A673 (cell line): Measurements from ENCODE around the gene CLEC1B. TPM values are rescaled to one million over a fixed set of nuclear protein-coding genes. Genes with fewer than 3 reads are reported as not detected.

Source experiments
- BruUV-seq: library from RNA; stranded (reverse); fragments of 400-500 nt; replicated peaks from 2 replicates; lab custom pipeline; 2021; lab: Mats Ljungman, UMichigan
- CTCF ChIA-PET: fragments of 300-600 bp; sonication (Branson Sonifier 250); formaldehyde crosslinking; loops from one replicate; lab custom pipeline; 2022; ENCODE audit warnings: antibody characterized with exemption; lab: Charles Lee
- POLR2A ChIA-PET: fragments of 300-600 bp; sonication (Branson Sonifier 250); formaldehyde crosslinking; loops from one replicate; lab custom pipeline; 2022; ENCODE audit warnings: antibody characterized with exemption; ENCODE audit not compliant: low non-redundant PET; lab: Charles Lee
- DNase-seq: peaks from one replicate; pipeline ENCODE4 v3.0.0-alpha.2; 2015; ENCODE audit warnings: low spot score
- H3K27ac ChIP-seq: fragments of 200-600 bp; sonication (generic); 2 replicates; pipeline ENCODE4 v1.5.1; 2016; ENCODE audit warnings: mixed run types, low read depth, mild to moderate bottlenecking, mixed read lengths, antibody characterized with exemption, low read length; ENCODE audit not compliant: poor library complexity, severe bottlenecking
- H3K27me3 ChIP-seq: fragments of 200-600 bp; sonication (generic); replicated peaks from 2 replicates; pipeline ENCODE4 v1.6.1; 2017; ENCODE audit warnings: mixed run types, low read depth, mild to moderate bottlenecking, mixed read lengths, antibody characterized with exemption, low read length; ENCODE audit not compliant: insufficient read depth, poor library complexity
- H3K36me3 ChIP-seq: fragments of 200-600 bp; sonication (generic); 2 replicates; pipeline ENCODE4 v1.6.1; 2016; ENCODE audit warnings: mixed run types, mild to moderate bottlenecking, mixed read lengths, antibody characterized with exemption, low read length; ENCODE audit not compliant: insufficient read depth, poor library complexity, severe bottlenecking
- H3K4me1 ChIP-seq: fragments of 200-600 bp; sonication (generic); 2 replicates; pipeline ENCODE4 v1.6.1; 2017; ENCODE audit warnings: mixed run types, mild to moderate bottlenecking, mixed read lengths, antibody characterized with exemption, low read length; ENCODE audit not compliant: insufficient read depth, poor library complexity, severe bottlenecking
- H3K4me3 ChIP-seq: fragments of 200-600 bp; sonication (generic); 2 replicates; pipeline ENCODE4 v1.5.1; 2016; ENCODE audit warnings: low read depth, mixed run types, mild to moderate bottlenecking, mixed read lengths, low read length; ENCODE audit not compliant: poor library complexity, severe bottlenecking
- H3K9me3 ChIP-seq: fragments of 200-600 bp; sonication (generic); 2 replicates; pipeline ENCODE4 v1.6.1; 2016; ENCODE audit warnings: mixed run types, low read depth, mild to moderate bottlenecking, mixed read lengths, antibody characterized with exemption, low read length; ENCODE audit not compliant: poor library complexity, severe bottlenecking
- CTCF ChIP-seq: fragments of 300-800, 200-600 bp; sonication (generic); conservative IDR thresholded peaks from 2 replicates; pipeline ENCODE4 v1.5.1; 2017; ENCODE audit warnings: low read depth, mild to moderate bottlenecking, antibody characterized with exemption, low read length, moderate library complexity, mixed read lengths
- EZH2 ChIP-seq: fragments of 200-600 bp; sonication (generic); IDR thresholded peaks from 2 replicates; pipeline ENCODE4 v1.6.1; 2017; ENCODE audit warnings: borderline replicate concordance, low read depth, mild to moderate bottlenecking, mixed read lengths, antibody characterized with exemption, low read length; ENCODE audit not compliant: poor library complexity, severe bottlenecking
- intact Hi-C: fragments of 100-400 bp; cut with micrococcal nuclease; formaldehyde crosslinking; loops from one replicate; pipeline ENCODE4 v1.10.0; 2022; ENCODE audit not compliant: unreplicated experiment
- total RNA-seq: library from RNA; stranded (reverse); gene quantifications from 2 replicates; pipeline ENCODE4 v1.2.3, GENCODE V29; 2021

CLEC1B gene
- total RNA-seq, 1 experiment from 2014 or later = not detected

- ChIA-PET POLR2A (no interaction called here), CTCF (no interaction called here)
- Histone ChIP-seq H3K27me3 (peaks cover 63% of the 10 kb centered on the region), H3K27ac (no peak overlapping the region), H3K4me3 (no peak overlapping the region), H3K4me1 (peaks cover 10% of the 10 kb centered on the region), H3K9me3 (no peaks in the 10 kb centered on the region), H3K36me3 (no peaks in the 10 kb centered on the region)
- intact Hi-C loops = loop anchor here (5.0 kb wide), 1 partner anchor 199 kb away; no protein-coding TSS in a partner anchor
- no peak for DNase-seq
- TF ChIP-seq EZH2 = no peak
- TF ChIP-seq CTCF = no peak
- BruUV-seq = no TSS peak
Observed at GRCh38 chr12:9943240-9943639, 55.7 kb downstream of the CLEC1B start.

Other genes with a start within 250 kb of the CLEC1B start
- 0.26 TPM in 1 of 2 replicates, not detected in the other for gene CD69, start 238.2 kb downstream of the CLEC1B start, total RNA-seq
- gene KLRF1, start 171.6 kb downstream of the CLEC1B start, total RNA-seq = not detected in 2 replicates
- gene CLEC2B, start 129.8 kb downstream of the CLEC1B start, total RNA-seq = 9.4 and 12.3 TPM in 2 replicates
- not detected in 2 replicates for gene KLRF2, start 117.6 kb downstream of the CLEC1B start, total RNA-seq
- not detected in 2 replicates for gene CLEC2A, start 66.8 kb downstream of the CLEC1B start, total RNA-seq
- not detected in 2 replicates for gene CLEC12A, start 27.7 kb downstream of the CLEC1B start, total RNA-seq
- not detected in 2 replicates for gene CLEC12B, start 11.5 kb upstream of the CLEC1B start, total RNA-seq
- not detected in 2 replicates for gene CLEC9A, start 31.6 kb upstream of the CLEC1B start, total RNA-seq
- gene CLEC1A, start 99.9 kb upstream of the CLEC1B start, total RNA-seq = not detected in 2 replicates
- gene CLEC7A, start 131.1 kb upstream of the CLEC1B start, total RNA-seq = 0.28 and 0.39 TPM in 2 replicates
- gene OLR1, start 173.0 kb upstream of the CLEC1B start, total RNA-seq = not detected in 2 replicates
- 0.24 TPM in 1 of 2 replicates, not detected in the other for gene TMEM52B, start 179.9 kb upstream of the CLEC1B start, total RNA-seq
- 63.3 and 70.6 TPM in 2 replicates for gene GABARAPL1, start 213.8 kb upstream of the CLEC1B start, total RNA-seq